Body of pancreas (tissue), 4 donors: ENCODE measurements around the gene ZFR2. TPM values are rescaled to one million over a fixed set of nuclear protein-coding genes. Genes with fewer than 3 reads are reported as not detected.

Experiments
- ATAC-seq: fragments of 150-250 bp; one replicate; pipeline ENCODE4 v1.9.1; 2016
- DNase-seq, 4 donors: peaks; one replicate each; pipeline ENCODE4 v3.0.0-alpha.2; 2019
- H3K27ac ChIP-seq, 4 donors: fragments of 200-600 bp; sonication (generic); 1 replicate in 3 of 4; 2 replicates in 1 of 4; pipeline versions ENCODE4 v1.5.1 to v1.6.1; 2016 to 2019; ENCODE audit warnings: mild to moderate bottlenecking in 1 of 4, mixed read lengths in 1 of 4, moderate library complexity in 1 of 4
- H3K27me3 ChIP-seq, 2 donors: fragments of 200-600 bp; sonication (generic); one replicate each; pipeline ENCODE4 v1.6.0; 2016; ENCODE audit warnings: mild to moderate bottlenecking in 1 of 2
- H3K36me3 ChIP-seq, 2 donors: fragments of 200-600 bp; sonication (generic); replicated peaks in 1 of 2; 2 replicates each; pipeline ENCODE4 v1.5.1; 2016; ENCODE audit warnings: low read depth in 2 of 2; ENCODE audit not compliant: insufficient read depth in 1 of 2
- H3K4me1 ChIP-seq: fragments of 200-600 bp; sonication (generic); one replicate; pipeline ENCODE4 v1.6.0; 2016
- H3K4me3 ChIP-seq, 2 donors: fragments of 200-600 bp; sonication (generic); 1 replicate in 1 of 2; 2 replicates in 1 of 2; pipeline ENCODE4 v1.5.1; 2016 to 2019
- H3K9me3 ChIP-seq, 3 donors: fragments of 200-600 bp; sonication (generic); 1 replicate in 2 of 3; 2 replicates in 1 of 3; pipeline ENCODE4 v1.5.1; 2016
- CTCF ChIP-seq, 7 experiments: fragments of 450-650 bp in 4 of 7; fragments of 200-600 bp in 3 of 7; sonication (generic) in 3 of 7; IDR thresholded peaks; one replicate each; pipeline ENCODE4 v1.5.1; 2016 to 2019; ENCODE audit warnings: antibody characterized with exemption in 7 of 7
- POLR2A ChIP-seq, 3 donors: fragments of 450-650 bp; IDR thresholded peaks; one replicate each; pipeline ENCODE4 v1.6.1; 2016; ENCODE audit warnings: antibody characterized with exemption in 3 of 3, mild to moderate bottlenecking in 2 of 3
- WGBS, 2 donors: methylation state at CpG; one replicate each; pipeline ENCODE4 v1.1.5; 2017; 5-methylcytosine and 5-hydroxymethylcytosine counted together
- intact Hi-C: fragments of 100-400 bp; cut with DNase I; formaldehyde crosslinking; loops from one replicate; pipeline ENCODE4 v1.15.1; 2023
- total RNA-seq, 2 donors: library from RNA; depleted of rRNA; stranded (reverse); fragments of >200 nt; gene quantifications; one replicate each; pipeline ENCODE4 v1.1.0, GENCODE V29; 2016

The ZFR2 gene
- total RNA-seq, 2 donors from 2014 or later: not detected

DNA sequence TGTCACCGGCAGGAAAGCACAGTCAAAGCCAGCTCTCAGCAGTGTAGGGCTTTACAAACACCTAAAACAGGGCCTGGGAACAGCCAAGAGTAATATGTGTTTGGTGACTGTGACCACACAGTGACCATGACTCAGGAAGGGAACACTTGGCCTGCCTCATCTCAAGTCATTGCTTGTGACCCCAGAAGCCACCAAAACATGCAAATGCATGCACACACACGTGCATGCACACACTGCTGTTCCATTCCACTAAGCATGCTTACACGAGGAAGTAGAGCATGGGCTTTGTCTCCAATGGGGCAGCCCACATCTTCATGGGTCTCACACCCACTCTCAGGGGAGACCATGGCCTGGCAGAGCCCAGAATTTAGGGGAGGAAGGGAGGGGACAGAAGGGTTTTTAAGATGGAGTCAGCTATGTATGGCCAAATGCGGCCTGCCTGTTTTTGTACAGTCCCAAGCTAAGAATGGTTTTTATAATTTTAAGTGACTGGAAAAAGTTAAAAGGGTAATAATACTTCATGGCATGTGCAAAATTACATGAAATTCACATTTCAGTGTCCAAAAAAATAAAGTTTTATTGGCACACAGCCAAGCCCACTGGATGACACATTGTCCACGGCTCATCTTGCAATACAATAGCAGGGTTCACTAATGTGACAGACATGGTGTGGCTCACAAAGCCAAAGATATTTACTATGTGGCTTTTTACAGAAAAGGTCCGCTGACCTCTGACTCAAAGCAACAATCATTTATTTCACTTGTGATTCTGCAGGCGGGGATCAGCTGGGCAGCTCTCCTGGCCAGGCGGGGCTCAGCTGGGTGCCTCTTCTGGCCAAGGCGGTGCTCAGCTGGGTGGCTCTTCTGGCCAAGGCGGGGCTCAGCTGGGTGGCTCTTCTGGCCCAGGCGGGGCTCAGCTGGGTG, 17.3 kb downstream of the ZFR2 start:
- no peaks in the 10 kb centered on the region for H3K27me3 ChIP-seq
- no peaks in the 10 kb centered on the region for H3K4me1 ChIP-seq
- ATAC-seq (no peak), DNase-seq (no peak)
- peaks cover 0 to 16% (median 0%) of the 10 kb centered on the region in 3 donors for H3K9me3 ChIP-seq
- intact Hi-C loops: no loop called here
- WGBS, 2 donors: 90% methylated on average over 10 to 11 of the region's 11 CpGs
- H3K27ac ChIP-seq: no peak overlapping the region
- no peaks in the 10 kb centered on the region for H3K36me3 ChIP-seq
- TF ChIP-seq CTCF (IDR thresholded peaks at IDR 0.05) (no peak), POLR2A (IDR thresholded peaks at IDR 0.05) (no peak)
- H3K4me3 ChIP-seq: no peak overlapping the region

GRCh38 chr19:3850320-3850972, 18.4 kb downstream of the ZFR2 start:
- Histone ChIP-seq H3K4me3 (no peak overlapping the region), H3K9me3 (peaks cover 0 to 16% (median 0%) of the 10 kb centered on the region in 3 donors), H3K36me3 (no peaks in the 10 kb centered on the region), H3K27me3 (no peaks in the 10 kb centered on the region), H3K4me1 (no peaks in the 10 kb centered on the region), H3K27ac (no peak overlapping the region)
- ATAC-seq (no peak), DNase-seq (no peak)
- TF ChIP-seq POLR2A (IDR thresholded peaks at IDR 0.05) (no peak), CTCF (IDR thresholded peaks at IDR 0.05) (no peak)
- WGBS, 2 donors: 59 to 68% methylated on average over 6 of the region's 6 CpGs
- intact Hi-C loops: no loop called here

DNA sequence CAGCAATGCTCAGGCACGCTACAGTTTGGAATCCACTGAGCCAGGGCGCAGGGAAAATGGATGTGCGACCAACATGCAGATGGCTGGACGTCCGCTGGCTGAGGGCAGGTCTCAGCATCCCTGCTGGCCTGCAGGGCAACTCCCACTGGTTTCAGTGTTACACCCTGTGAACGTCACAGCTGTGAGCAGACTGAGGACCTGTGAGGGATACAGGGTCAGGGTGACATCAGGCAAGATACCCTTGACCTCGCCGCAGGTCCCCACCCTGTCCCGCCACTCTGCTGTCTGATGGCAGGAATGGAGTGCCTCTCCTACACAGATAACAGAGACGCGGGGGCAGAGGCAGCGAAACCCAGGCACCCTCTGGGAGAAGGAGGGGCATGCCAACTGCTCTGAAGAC, 19.1 kb downstream of the ZFR2 start:
- ATAC-seq (no peak), DNase-seq (no peak)
- no peaks in the 10 kb centered on the region for H3K4me1 ChIP-seq
- no peaks in the 10 kb centered on the region for H3K27me3 ChIP-seq
- intact Hi-C loops: no loop called here
- H3K36me3 ChIP-seq: no peaks in the 10 kb centered on the region
- no peak for TF ChIP-seq CTCF (IDR thresholded peaks at IDR 0.05)
- no peak for TF ChIP-seq POLR2A (IDR thresholded peaks at IDR 0.05)
- no peak overlapping the region for H3K27ac ChIP-seq
- peaks cover 0 to 16% (median 0%) of the 10 kb centered on the region in 3 donors for H3K9me3 ChIP-seq
- no peak overlapping the region for H3K4me3 ChIP-seq
- 77 to 78% methylated on average over 6 to 12 of the region's 12 CpGs for WGBS, 2 donors

DNA sequence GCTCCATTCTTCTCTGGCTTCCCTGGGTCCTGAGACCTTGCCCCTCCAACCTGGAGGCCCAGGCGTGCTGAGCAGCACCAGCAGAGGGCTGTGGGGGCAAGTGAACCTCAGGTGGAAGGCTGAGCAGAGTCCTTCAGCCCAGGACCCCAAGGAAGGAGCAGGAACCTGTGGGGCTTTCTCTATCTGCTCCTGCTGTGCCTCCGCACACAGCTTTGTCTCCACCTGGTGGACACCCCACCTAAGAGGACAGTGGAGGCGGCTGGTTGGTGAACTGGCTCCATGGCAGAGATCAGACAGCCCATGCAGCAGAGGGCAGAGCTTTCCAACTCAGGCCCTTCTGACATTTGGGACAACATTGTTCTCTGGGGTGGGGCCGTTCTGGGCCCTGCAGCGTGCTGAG, 19.7 kb downstream of the ZFR2 start:
- Histone ChIP-seq H3K27ac (no peak overlapping the region), H3K27me3 (no peaks in the 10 kb centered on the region), H3K9me3 (peaks cover 0 to 16% (median 0%) of the 10 kb centered on the region in 3 donors), H3K36me3 (no peaks in the 10 kb centered on the region), H3K4me3 (no peak overlapping the region), H3K4me1 (no peaks in the 10 kb centered on the region)
- intact Hi-C loops: no loop called here
- TF ChIP-seq POLR2A (IDR thresholded peaks at IDR 0.05) (no peak), CTCF (IDR thresholded peaks at IDR 0.05) (peak in 1 of 7 experiments; percentile 25)
- ATAC-seq (no peak), DNase-seq (peak in 1 of 4 donors; percentile 19)
- WGBS, 2 donors: 65 to 71% methylated on average over 3 to 5 of the region's 5 CpGs
